Daoy (cell line): ENCODE data around the gene ARL15. TPM values are rescaled to one million over a fixed set of nuclear protein-coding genes. Genes with fewer than 3 reads are reported as not detected.
A peak's percentile ranks its signal among the peaks of the same experiment; 100 is the strongest.

Experiments
- DNase-seq: peaks from one replicate; pipeline ENCODE4 v3.0.0-alpha.2; 2015; ENCODE audit warnings: low read depth
- total RNA-seq: library from RNA; depleted of rRNA; stranded (reverse); fragments of >200 nt; shearing (Covaris generic); gene quantifications from 2 replicates; pipeline ENCODE4 v1.2.3, GENCODE V29; 2014

The ARL15 gene
- total RNA-seq, 1 experiment from 2014 or later, result 5.9 TPM

GRCh38 chr5:54288568-54289217, 21.7 kb downstream of the ARL15 start:
- no peak for DNase-seq

GRCh38 chr5:54285686-54286085, 24.7 kb downstream of the ARL15 start:
- DNase-seq, result no peak

GRCh38 chr5:54284586-54284985, 25.8 kb downstream of the ARL15 start:
- DNase-seq, result no peak

GRCh38 chr5:54282876-54283275, 27.5 kb downstream of the ARL15 start:
- DNase-seq, result no peak

- no peak for DNase-seq
Measured at GRCh38 chr5:54281960-54282692, 28.2 kb downstream of the ARL15 start.

GRCh38 chr5:54279960-54280359, 30.4 kb downstream of the ARL15 start:
- no peak for DNase-seq

GRCh38 chr5:54278979-54279717, 31.2 kb downstream of the ARL15 start:
- no peak for DNase-seq

- no peak for DNase-seq
Measured at GRCh38 chr5:54278036-54278830, 32.1 kb downstream of the ARL15 start.

GRCh38 chr5:54276048-54276447, 34.3 kb downstream of the ARL15 start:
- DNase-seq, result no peak

GRCh38 chr5:54275361-54275760, 35.0 kb downstream of the ARL15 start:
- DNase-seq, result peak; percentile 41

- no peak for DNase-seq
Measured at GRCh38 chr5:54274944-54275343, 35.4 kb downstream of the ARL15 start.

GRCh38 chr5:54273715-54274114, 36.7 kb downstream of the ARL15 start:
- no peak for DNase-seq

- no peak for DNase-seq
Measured at GRCh38 chr5:54272746-54273145, 37.6 kb downstream of the ARL15 start.

- DNase-seq, result no peak
Measured at GRCh38 chr5:54270326-54270725, 40.0 kb downstream of the ARL15 start.

- no peak for DNase-seq
Measured at GRCh38 chr5:54264574-54264973, 45.8 kb downstream of the ARL15 start.

- DNase-seq, result no peak
Measured at GRCh38 chr5:54263447-54263846, 46.9 kb downstream of the ARL15 start.

- no peak for DNase-seq
Measured at GRCh38 chr5:54261596-54261995, 48.8 kb downstream of the ARL15 start.

- no peak for DNase-seq
Measured at GRCh38 chr5:54259981-54260380, 50.4 kb downstream of the ARL15 start.

GRCh38 chr5:54259090-54259489, 51.3 kb downstream of the ARL15 start:
- no peak for DNase-seq

GRCh38 chr5:54257366-54258118, 52.8 kb downstream of the ARL15 start:
- DNase-seq, result no peak

GRCh38 chr5:54254482-54255198, 55.7 kb downstream of the ARL15 start:
- DNase-seq, result peak; percentile 21
